ENCODE measurements around the gene CASR. TPM values are rescaled to one million over a fixed set of nuclear protein-coding genes. Genes with fewer than 3 reads are reported as not detected.

CASR gene
- total RNA-seq, 1 donor from 2014 or later, result 0.06 TPM

DNA sequence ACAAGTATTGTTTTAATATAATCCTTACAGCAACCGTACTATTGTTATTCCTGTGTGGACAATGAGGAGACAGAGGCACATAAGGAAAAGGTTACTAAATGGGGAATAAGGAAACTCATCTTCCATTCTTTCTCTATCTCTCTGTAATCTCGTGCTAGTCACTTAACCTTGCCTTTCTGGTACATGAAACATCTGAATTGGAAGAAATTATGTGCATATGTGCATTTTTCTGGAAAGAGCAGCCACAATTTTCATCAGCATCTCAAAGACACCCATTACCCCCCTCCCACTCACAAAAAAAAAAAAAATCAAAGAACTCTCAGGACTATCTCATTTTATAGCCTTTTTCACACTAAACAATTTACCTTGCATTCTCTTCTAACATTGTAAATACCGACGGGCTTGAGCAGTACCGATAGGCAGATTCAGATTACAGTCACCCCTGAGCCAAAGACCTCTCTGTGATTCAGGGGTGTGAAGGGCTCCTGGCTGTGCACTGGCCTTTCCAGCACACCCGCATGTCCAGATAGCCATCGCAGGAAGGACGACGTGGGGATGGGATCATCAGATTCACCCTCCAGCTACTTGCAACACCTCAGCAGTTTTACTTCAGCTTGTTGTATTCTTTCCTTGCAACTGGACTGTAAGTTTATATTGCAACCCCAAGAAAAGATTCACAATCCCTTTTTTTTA is 48.1 kb downstream of the CASR start:
- TF ChIP-seq, protein P1, sequence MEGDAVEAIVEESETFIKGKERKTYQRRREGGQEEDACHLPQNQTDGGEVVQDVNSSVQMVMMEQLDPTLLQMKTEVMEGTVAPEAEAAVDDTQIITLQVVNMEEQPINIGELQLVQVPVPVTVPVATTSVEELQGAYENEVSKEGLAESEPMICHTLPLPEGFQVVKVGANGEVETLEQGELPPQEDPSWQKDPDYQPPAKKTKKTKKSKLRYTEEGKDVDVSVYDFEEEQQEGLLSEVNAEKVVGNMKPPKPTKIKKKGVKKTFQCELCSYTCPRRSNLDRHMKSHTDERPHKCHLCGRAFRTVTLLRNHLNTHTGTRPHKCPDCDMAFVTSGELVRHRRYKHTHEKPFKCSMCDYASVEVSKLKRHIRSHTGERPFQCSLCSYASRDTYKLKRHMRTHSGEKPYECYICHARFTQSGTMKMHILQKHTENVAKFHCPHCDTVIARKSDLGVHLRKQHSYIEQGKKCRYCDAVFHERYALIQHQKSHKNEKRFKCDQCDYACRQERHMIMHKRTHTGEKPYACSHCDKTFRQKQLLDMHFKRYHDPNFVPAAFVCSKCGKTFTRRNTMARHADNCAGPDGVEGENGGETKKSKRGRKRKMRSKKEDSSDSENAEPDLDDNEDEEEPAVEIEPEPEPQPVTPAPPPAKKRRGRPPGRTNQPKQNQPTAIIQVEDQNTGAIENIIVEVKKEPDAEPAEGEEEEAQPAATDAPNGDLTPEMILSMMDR (conservative IDR thresholded peaks at IDR 0.05; ENCODE audit: low read depth, low read length), result no peak
- DNase-seq (ENCODE audit: low read depth), result no peak
- no peak overlapping the region for H3K4me3 ChIP-seq (ENCODE audit: low read depth, low read length)

DNA sequence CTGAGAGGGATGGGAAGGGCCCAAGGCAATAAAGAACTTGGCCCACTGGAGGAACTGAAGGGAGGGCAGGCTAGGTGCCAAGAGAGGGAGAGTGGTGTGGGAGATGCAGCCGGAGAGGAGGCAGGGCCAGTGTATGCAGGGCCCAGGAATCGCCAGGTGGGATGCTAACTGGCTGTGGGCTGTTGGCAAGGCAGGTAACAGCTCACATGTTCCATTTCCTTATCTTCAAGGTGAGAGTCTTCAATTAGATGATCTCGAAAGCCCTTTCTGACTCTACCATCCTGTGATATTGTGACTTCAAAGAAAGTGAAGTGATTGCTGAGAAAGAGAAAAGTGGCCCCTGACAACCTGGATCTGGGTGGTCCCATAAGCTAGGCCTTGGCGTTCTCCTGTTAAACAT is 49.0 kb downstream of the CASR start:
- TF ChIP-seq, protein P1 (conservative IDR thresholded peaks at IDR 0.05; ENCODE audit: low read depth, low read length), result no peak
- H3K4me3 ChIP-seq (ENCODE audit: low read depth, low read length), result no peak overlapping the region
- no peak for DNase-seq (ENCODE audit: low read depth)

DNA sequence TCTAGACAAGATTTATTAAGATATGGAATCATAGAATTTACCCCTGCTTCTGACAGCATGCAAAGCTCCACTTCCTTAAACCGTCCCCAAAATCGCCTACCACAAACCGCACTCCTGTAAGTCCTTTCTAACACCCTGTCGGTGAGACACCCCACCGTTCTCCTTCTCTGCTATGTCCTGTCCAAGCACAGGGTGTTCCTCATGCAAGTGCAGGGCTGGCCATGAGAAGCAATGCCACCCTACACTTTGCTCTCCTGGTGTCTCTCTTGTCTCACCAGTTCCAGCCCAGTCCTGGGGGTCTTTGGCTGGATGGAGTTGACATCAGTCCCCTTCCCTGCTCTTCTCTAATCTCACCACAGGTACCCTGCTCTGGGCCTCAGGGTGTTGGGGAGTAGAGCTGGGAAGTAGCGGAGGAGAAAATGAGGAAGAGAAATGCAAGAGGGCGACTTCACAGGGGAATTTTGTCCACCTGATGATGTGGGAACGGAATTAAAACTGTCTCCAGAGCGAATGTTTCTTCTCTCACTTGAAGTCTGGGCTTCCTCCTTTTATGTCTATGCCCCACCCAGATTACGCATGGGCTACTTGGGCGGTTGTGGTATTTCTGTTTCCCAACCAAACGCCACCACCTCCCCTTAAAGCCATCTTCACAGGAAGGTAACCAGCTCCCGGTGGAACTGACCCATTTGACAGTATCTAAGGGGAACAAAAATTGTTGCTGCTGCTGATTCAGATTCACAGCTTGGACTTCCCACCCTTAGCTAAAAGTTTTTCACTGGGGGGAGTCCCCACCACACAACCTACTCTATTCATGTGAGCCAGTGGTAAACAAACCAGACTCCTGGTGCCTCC is 49.9 kb downstream of the CASR start:
- TF ChIP-seq, protein P1 (conservative IDR thresholded peaks at IDR 0.05; ENCODE audit: low read depth, low read length), result no peak
- no peak overlapping the region for H3K4me3 ChIP-seq (ENCODE audit: low read depth, low read length)
- DNase-seq (ENCODE audit: low read depth), result no peak

DNA sequence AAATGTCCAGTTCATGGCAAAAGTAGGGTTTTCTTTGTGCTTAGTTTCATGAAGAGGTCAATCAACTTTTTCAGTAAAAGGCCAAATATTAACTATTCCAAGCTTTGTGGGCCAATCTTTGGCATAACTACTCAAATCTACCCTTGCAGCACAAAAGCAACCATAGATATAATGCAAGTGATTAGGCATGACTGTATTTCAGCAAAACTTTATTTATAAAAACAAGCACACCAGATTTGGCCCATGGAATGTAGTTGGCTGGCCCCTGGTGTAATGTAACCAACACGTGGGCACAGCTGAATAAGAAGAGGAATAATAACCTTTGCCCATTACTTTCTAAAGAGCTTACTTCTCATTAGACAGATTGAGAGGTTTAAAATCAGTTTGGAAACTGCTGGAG is 50.6 kb downstream of the CASR start:
- H3K4me3 ChIP-seq (ENCODE audit: low read depth, low read length), result no peak overlapping the region
- TF ChIP-seq, protein P1 (conservative IDR thresholded peaks at IDR 0.05; ENCODE audit: low read depth, low read length), result no peak
- no peak for DNase-seq (ENCODE audit: low read depth)

DNA sequence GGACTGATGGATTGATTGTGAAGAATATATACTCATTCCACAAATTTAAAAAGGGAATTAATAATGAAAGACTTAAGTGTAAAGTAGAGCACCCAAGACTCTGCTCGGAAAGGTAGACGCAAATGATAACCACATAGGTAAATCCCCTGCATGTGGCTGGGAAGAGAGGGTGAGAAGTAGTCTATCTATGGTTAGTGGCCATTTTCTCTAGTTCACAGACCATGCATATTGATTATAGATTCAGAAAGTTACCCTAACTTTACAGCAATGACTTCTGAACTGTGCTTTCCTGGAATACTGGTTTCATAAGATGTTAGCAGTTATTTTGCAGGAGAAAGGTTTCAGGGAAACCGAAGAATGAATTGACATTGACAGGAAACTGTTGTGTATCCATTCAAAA is 51.7 kb downstream of the CASR start:
- no peak for DNase-seq (ENCODE audit: low read depth)
- H3K4me3 ChIP-seq (ENCODE audit: low read depth, low read length), result no peak overlapping the region
- TF ChIP-seq, protein P1 (conservative IDR thresholded peaks at IDR 0.05; ENCODE audit: low read depth, low read length), result no peak

DNA sequence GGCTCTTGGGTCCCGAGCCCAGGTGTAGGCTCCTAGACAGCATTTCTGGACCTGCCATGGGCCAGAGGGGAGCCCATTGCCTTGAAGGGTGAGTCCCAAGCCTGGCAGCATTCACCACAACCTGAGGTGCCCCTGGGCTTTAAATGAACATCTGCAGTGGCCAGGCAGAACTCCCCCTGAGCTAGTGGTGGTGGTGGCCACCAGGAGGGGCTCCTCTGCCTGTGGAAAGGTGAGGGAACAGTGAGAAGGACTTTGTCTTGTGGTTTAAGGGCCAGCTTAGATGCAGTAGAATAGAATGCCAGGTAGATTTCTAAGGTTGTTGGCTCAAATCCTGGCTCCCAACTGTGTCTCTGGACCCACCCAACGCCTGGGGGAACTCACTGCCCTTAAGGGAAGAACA is 55.6 kb downstream of the CASR start:
- TF ChIP-seq, protein P1 (conservative IDR thresholded peaks at IDR 0.05; ENCODE audit: low read depth, low read length), result no peak
- no peak overlapping the region for H3K4me3 ChIP-seq (ENCODE audit: low read depth, low read length)
- no peak for DNase-seq (ENCODE audit: low read depth)
